Neural cell (in vitro differentiated cells): ENCODE measurements around the gene STAC.

Experiments
- POLR2AphosphoS5 ChIP-seq: IDR thresholded peaks from 2 replicates; pipeline ENCODE4 v1.6.1; 2012
- TF ChIP-seq, protein P1 (sequence below): fragments of 450-650 bp; IDR thresholded peaks from 2 replicates; pipeline ENCODE4 v1.5.1; 2014; ENCODE audit warnings: antibody characterized with exemption, mild to moderate bottlenecking, moderate library complexity; ENCODE audit not compliant: poor library complexity, severe bottlenecking

DNA sequence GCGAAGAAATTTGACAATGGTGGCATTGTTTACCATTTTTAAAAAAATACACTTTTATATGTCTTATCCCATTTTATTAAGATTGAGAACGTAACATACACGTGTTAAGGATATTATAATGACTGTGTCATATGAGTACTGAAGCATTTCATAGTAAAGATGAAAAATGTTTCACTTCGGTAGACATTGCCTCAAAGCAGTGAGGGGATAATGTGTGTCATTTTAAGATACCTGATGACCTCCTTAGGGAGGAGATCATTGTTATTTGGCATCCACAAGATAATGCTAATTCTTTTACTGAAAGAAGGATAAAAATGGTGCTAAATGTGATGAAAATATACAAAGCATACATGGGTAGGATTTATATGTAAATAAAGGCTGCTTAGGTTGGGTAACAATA lies 107.3 kb downstream of the STAC start:
- TF ChIP-seq, protein P1, sequence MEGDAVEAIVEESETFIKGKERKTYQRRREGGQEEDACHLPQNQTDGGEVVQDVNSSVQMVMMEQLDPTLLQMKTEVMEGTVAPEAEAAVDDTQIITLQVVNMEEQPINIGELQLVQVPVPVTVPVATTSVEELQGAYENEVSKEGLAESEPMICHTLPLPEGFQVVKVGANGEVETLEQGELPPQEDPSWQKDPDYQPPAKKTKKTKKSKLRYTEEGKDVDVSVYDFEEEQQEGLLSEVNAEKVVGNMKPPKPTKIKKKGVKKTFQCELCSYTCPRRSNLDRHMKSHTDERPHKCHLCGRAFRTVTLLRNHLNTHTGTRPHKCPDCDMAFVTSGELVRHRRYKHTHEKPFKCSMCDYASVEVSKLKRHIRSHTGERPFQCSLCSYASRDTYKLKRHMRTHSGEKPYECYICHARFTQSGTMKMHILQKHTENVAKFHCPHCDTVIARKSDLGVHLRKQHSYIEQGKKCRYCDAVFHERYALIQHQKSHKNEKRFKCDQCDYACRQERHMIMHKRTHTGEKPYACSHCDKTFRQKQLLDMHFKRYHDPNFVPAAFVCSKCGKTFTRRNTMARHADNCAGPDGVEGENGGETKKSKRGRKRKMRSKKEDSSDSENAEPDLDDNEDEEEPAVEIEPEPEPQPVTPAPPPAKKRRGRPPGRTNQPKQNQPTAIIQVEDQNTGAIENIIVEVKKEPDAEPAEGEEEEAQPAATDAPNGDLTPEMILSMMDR = no peak
- peak; percentile 57 for TF ChIP-seq POLR2AphosphoS5
